Measurements from ENCODE around the gene FJX1.
"Not testable (repeated sequence)": the region's sequence is repeated elsewhere in the genome, so short reads cannot be mapped to it uniquely, and the experiment has no call there.

Gene FJX1

DNA sequence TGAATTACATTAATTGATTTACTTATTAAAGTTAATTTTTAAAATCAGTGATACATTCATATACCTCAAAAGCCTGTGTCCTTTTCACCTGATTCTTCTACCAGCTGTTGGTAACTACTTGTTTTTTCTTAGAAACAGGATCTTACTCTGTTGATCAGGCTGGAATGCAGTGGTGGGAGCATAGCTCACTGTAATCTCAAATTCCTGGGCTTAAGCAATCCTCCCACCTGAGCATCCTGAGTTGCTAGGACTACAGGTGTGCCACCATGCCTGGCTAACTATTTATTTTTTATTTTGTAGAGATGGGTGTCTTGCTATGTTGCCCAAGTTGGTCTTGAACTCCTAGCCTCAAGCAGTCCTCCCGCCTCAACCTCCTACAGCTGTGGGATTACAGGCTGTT, 49.0 kb downstream of the FJX1 start:
- no peak for DNase-seq (ENCODE audit: low read depth in 2 of 2)

DNA sequence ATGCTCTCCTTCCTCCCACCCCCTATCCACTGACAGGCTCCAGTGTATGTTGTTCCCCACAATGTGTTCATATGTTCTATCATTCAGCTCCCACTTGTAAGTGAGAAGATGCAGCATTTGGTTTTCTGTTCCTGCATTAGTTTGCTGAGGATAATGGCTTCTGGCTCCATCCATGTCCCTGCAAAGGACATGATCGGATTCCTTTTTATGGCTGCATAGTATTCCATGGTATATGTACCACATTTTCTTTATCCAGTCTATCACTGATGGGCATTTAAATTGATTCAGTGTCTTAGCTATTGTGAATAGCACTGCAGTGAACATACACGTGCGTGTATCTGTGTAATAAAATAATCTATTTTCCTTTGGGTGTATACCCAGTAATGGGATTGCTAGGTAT, 50.1 kb downstream of the FJX1 start:
- DNase-seq (ENCODE audit: low read depth in 2 of 2), result not testable (repeated sequence)

Data from stimulated activated CD8-positive, alpha-beta memory T cell treated with anti-CD3 and anti-CD28 coated beads, Interleukin-15, amount 100 ng/mL, for 4 hours (primary cell).